Heart right ventricle (tissue), 16 donors: Measurements from ENCODE around the gene RHOC. TPM values are rescaled to one million over a fixed set of nuclear protein-coding genes. Genes with fewer than 3 reads are reported as not detected.

Experiments
- ATAC-seq, 8 donors: fragments of 200-7000 bp; cut with Tn5 transposase; one replicate each; pipeline ENCODE4 v1.9.1; 2020; ENCODE audit warnings: mild to moderate bottlenecking in 8 of 8, moderate library complexity in 8 of 8, moderate number of reproducible peaks in 1 of 8
- DNase-seq, 2 donors: peaks; one replicate each; pipeline ENCODE4 v3.0.0-alpha.2; 2020
- H3K27ac ChIP-seq, 10 donors: fragments of 200-600 bp; sonication (generic) in 2 of 10; one replicate each; pipeline versions ENCODE4 v1.5.0 to v1.8.0; 2020 to 2022; ENCODE audit warnings: mild to moderate bottlenecking in 3 of 10
- H3K27me3 ChIP-seq, 7 donors: fragments of 200-600 bp; one replicate each; pipeline ENCODE4 v1.8.0; 2021 to 2022; ENCODE audit warnings: mild to moderate bottlenecking in 2 of 7
- H3K36me3 ChIP-seq, 9 donors: fragments of 200-600 bp; sonication (generic) in 1 of 9; one replicate each; pipeline versions ENCODE4 v1.5.0 to v1.8.0; 2020 to 2022; ENCODE audit warnings: mild to moderate bottlenecking in 2 of 9
- H3K4me1 ChIP-seq, 9 donors: fragments of 200-600 bp; sonication (generic) in 1 of 9; one replicate each; pipeline versions ENCODE4 v1.5.0 to v1.8.0; 2020 to 2022; ENCODE audit warnings: mild to moderate bottlenecking in 4 of 9
- H3K4me3 ChIP-seq, 10 donors: fragments of 200-600 bp; sonication (generic) in 2 of 10; one replicate each; pipeline versions ENCODE4 v1.5.0 to v1.8.0; 2020 to 2022; ENCODE audit warnings: mild to moderate bottlenecking in 7 of 10, moderate library complexity in 2 of 10
- H3K9me3 ChIP-seq, 11 donors: fragments of 200-600 bp in 10 of 11; sonication (generic) in 2 of 11; one replicate each; pipeline versions ENCODE4 v1.5.0 to v1.8.0; 2013 to 2022; ENCODE audit warnings: mild to moderate bottlenecking in 2 of 11, control low read depth in 1 of 11, moderate library complexity in 1 of 11
- CTCF ChIP-seq, 9 donors: fragments of 200-600 bp; sonication (generic) in 2 of 9; IDR thresholded peaks; one replicate each; pipeline versions ENCODE4 v1.5.0 to v1.8.0; 2021 to 2022; ENCODE audit warnings: antibody characterized with exemption in 9 of 9, mild to moderate bottlenecking in 5 of 9, moderate library complexity in 1 of 9
- WGBS, 2 donors: extraction: QIAGEN DNeasy Blood & Tissue Kit; methylation state at CpG; one replicate each; pipeline ENCODE4 v1.1.7; 2013; ENCODE audit warnings: inconsistent platforms in 1 of 2; 5-methylcytosine and 5-hydroxymethylcytosine counted together
- intact Hi-C, 10 donors: fragments of 100-400 bp; cut with DNase I; formaldehyde crosslinking; loops; one replicate each; pipeline versions ENCODE4 v1.11.1 to v1.14.2; 2022
- polyA plus RNA-seq, 2 donors: library from polyadenylated mRNA; stranded (reverse); fragments of 200-250 nt; gene quantifications; one replicate each; pipeline ENCODE4 v1.2.3, GENCODE V29; 2013
- total RNA-seq, 10 donors: library from RNA; stranded (reverse); fragmentation: NEBNext Ultra II Directional in 3 of 10; extraction: Animal tissue kit (Norgen Biotek cat#: 25700) in 3 of 10; gene quantifications; one replicate each; pipeline versions ENCODE4 v1.2.1 to v1.2.4, GENCODE V29; 2021 to 2023
- donor health status: Arrhythmogenic right ventricular cardiomyopathy.
- donor health status: ischemic (EF 13 %, LVEDD 7.1; RV severe dilation, severe dysfunction).
- donor health status: healthy with polysubstance abuse.
- donor health status: DM: no; HTN: yes; CAD: no.
- donor health status: DM: no; HTN: no; CAD: no.
- donor health status: ischemic (EF 25% LVEDD 6.9; RV normal size, moderate dysfunction).
- donor health status: ischemic (EF 25% LVEDD 5.7; RV mildly dilated, moderate dysfunction).
- donor health status: healthy.
- donor health status: DM: yes; HTN: yes; CAD: no.
- donor health status: Ischemic cardiomyopathy.
- donor health status: ischemic (EF 35%, LVEDD 5.7; RV mildly dilated, moderate dysfunction).
- donor health status: nonischemic (EF 11% LVEDD 7.7; RV severe dilation, severe dysfunction).
- donor health status: DM: yes; HTN: yes; CAD: no.
- donor health status: PGD.
- donor health status: ischemic (EF 29% LVEDD 5.4; RV normal size, mild dysfunction).
- donor health status: nonischemic (EF 23%, LVEDD 6.1; RV moderate dilation, normal function).

The RHOC gene
- total and polyA plus RNA-seq, 12 donors = 115 to 408 (median 160) TPM

GRCh38 chr1:112704391-112704933, 2.5 kb downstream of the RHOC start:
- no peak for TF ChIP-seq CTCF (IDR thresholded peaks at IDR 0.05)
- no peak for ATAC-seq
- Histone ChIP-seq H3K9me3 (no peaks in the 10 kb centered on the region), H3K27me3 (no peaks in the 10 kb centered on the region), H3K27ac (peak overlapping the region; percentile 47 to 100 (median 94)), H3K4me1 (peaks cover 30 to 73% (median 70%) of the 10 kb centered on the region in 9 donors), H3K4me3 (peak overlapping the region; percentile 18 to 100 (median 98)), H3K36me3 (peaks cover 0 to 48% (median 17%) of the 10 kb centered on the region in 9 donors)
- WGBS, 2 donors = 22 to 28% methylated on average over 7 of the region's 7 CpGs
- intact Hi-C loops = loop anchor here in 4 of 10 donors (2.0 to 10.0 kb wide), 5 partner anchors 30 to 970 kb away; partner anchors contain the start of genes INKA2 (in 1 of the 4), MOV10 (in 1 of the 4) and WNT2B (in 1 of the 4)
- DNase-seq = no peak

- DNase-seq (no peak), ATAC-seq (no peak)
- WGBS, 2 donors = 60 to 66% methylated on average over 8 of the region's 8 CpGs
- Histone ChIP-seq H3K4me1 (peaks cover 37 to 81% (median 78%) of the 10 kb centered on the region in 9 donors), H3K27me3 (no peaks in the 10 kb centered on the region), H3K4me3 (peak overlapping the region in 7 of 10 donors; percentile 18 to 100 (median 98)), H3K27ac (peak overlapping the region; percentile 47 to 100 (median 94)), H3K9me3 (no peaks in the 10 kb centered on the region), H3K36me3 (peaks cover 0 to 56% (median 17%) of the 10 kb centered on the region in 9 donors)
- no peak for TF ChIP-seq CTCF (IDR thresholded peaks at IDR 0.05)
- intact Hi-C loops = loop anchor here in 4 of 10 donors (2.0 to 10.0 kb wide), 5 partner anchors 29 to 969 kb away; partner anchors contain the start of genes INKA2 (in 1 of the 4), MOV10 (in 1 of the 4) and WNT2B (in 1 of the 4)
Measured at GRCh38 chr1:112703706-112704105, 3.2 kb downstream of the RHOC start.

GRCh38 chr1:112702420-112703261, 4.3 kb downstream of the RHOC start:
- ATAC-seq (no peak), DNase-seq (no peak)
- H3K9me3 ChIP-seq = no peaks in the 10 kb centered on the region
- H3K36me3 ChIP-seq = peaks cover 0 to 67% (median 17%) of the 10 kb centered on the region in 9 donors
- H3K4me3 ChIP-seq = peak overlapping the region in 1 of 10 donors; percentile 98
- 56 to 65% methylated on average over 12 of the region's 12 CpGs for WGBS, 2 donors
- H3K27ac ChIP-seq = peak overlapping the region; percentile 67 to 100 (median 94)
- peaks cover 39 to 89% (median 85%) of the 10 kb centered on the region in 9 donors for H3K4me1 ChIP-seq
- no peak for TF ChIP-seq CTCF (IDR thresholded peaks at IDR 0.05)
- H3K27me3 ChIP-seq = no peaks in the 10 kb centered on the region
- intact Hi-C loops = loop anchor here in 3 of 10 donors (10.0 kb wide), 4 partner anchors 78 to 968 kb away; partner anchors contain the start of genes INKA2 (in 1 of the 3) and WNT2B (in 1 of the 3)

GRCh38 chr1:112702067-112702395, 4.9 kb downstream of the RHOC start:
- DNase-seq = no peak
- Histone ChIP-seq H3K27ac (peak overlapping the region; percentile 67 to 100 (median 92)), H3K36me3 (peaks cover 0 to 73% (median 17%) of the 10 kb centered on the region in 9 donors), H3K9me3 (no peaks in the 10 kb centered on the region), H3K4me1 (peaks cover 37 to 89% (median 85%) of the 10 kb centered on the region in 9 donors), H3K27me3 (no peaks in the 10 kb centered on the region), H3K4me3 (peak overlapping the region in 1 of 10 donors; percentile 14)
- no peak for ATAC-seq
- intact Hi-C loops = loop anchor here in 3 of 10 donors (10.0 kb wide), 4 partner anchors 77 to 967 kb away; partner anchors contain the start of genes INKA2 (in 1 of the 3) and WNT2B (in 1 of the 3)
- WGBS, 2 donors = 54 to 59% methylated on average over 3 of the region's 3 CpGs
- no peak for TF ChIP-seq CTCF (IDR thresholded peaks at IDR 0.05)
